K562 (cell line): ENCODE measurements around the gene ADSS2. TPM values are rescaled to one million over a fixed set of nuclear protein-coding genes. Genes with fewer than 3 reads are reported as not detected.

ENCODE experiments used
- CREB1 ChIP-seq, 2 experiments: sonication (generic) in 1 of 2; formaldehyde crosslinking in 1 of 2; IDR thresholded peaks; 2 replicates each; pipeline versions ENCODE4 v1.6.1 to v1.8.0; 2012 to 2022; ENCODE audit warnings: inconsistent platforms in 1 of 2, mild to moderate bottlenecking in 1 of 2, missing genetic modification reagents in 1 of 2, moderate library complexity in 1 of 2
- ETV1 ChIP-seq: fragments of 450-650 bp; conservative IDR thresholded peaks from 2 replicates; pipeline ENCODE4 v1.6.1; 2016; ENCODE audit warnings: missing genetic modification characterization, control low read depth, low read depth, missing compliant biosample characterization
- HCFC1 ChIP-seq: IDR thresholded peaks from 2 replicates; pipeline ENCODE4 v1.6.1; 2012; ENCODE audit warnings: low read depth, low read length, improper control_type of control experiment
- MAFF ChIP-seq: IDR thresholded peaks from 2 replicates; pipeline ENCODE4 v1.6.1; 2012; ENCODE audit warnings: low read length, improper control_type of control experiment
- TCF7 ChIP-seq: sonication (generic); IDR thresholded peaks from 2 replicates; pipeline ENCODE4 v1.6.1; 2016; ENCODE audit warnings: antibody characterized with exemption, borderline replicate concordance
- polyA plus RNA-seq, 8 experiments: library from polyadenylated mRNA; depleted of rRNA in 4 of 8; stranded (reverse) in 5 of 8; unstranded in 3 of 8; fragments of >200 nt; fragmentation: Nextera tagmentation in 2 of 8; fragmentation: Illumina TruSeq in 1 of 8; extraction: Ambion mirVana in 2 of 8; extraction: Trizol in 1 of 8; gene quantifications; 2 replicates each; pipeline versions ENCODE4 v1.2.1 to v1.2.3, GENCODE V29; 2011 to 2014; ENCODE audit warnings: inconsistent platforms in 1 of 8, missing spikeins in 1 of 8
- total RNA-seq, 7 experiments: library from RNA; depleted of rRNA in 6 of 7; stranded (reverse); fragments of >200 nt in 6 of 7; fragmentation: Illumina TruSeq in 2 of 7; extraction: Trizol in 2 of 7; gene quantifications; 2 replicates each; pipeline versions ENCODE4 v1.2.1 to v1.2.3, GENCODE V29; 2011 to 2021; ENCODE audit warnings: low replicate concordance in 1 of 7
- TF ChIP-seq, protein P1 (sequence below): sonication (generic); formaldehyde crosslinking; IDR thresholded peaks from 2 replicates; pipeline ENCODE4 v1.8.0; 2023; ENCODE audit warnings: mild to moderate bottlenecking, missing genetic modification reagents
- TF ChIP-seq, protein P2 (sequence below): sonication (generic); formaldehyde crosslinking; IDR thresholded peaks from 2 replicates; pipeline ENCODE4 v1.8.0; 2022; ENCODE audit warnings: mild to moderate bottlenecking, low read depth, missing genetic modification reagents
- TF ChIP-seq, protein P3 (sequence below): fragments of 450-650 bp; IDR thresholded peaks from 2 replicates; pipeline ENCODE4 v1.7.0; 2016; ENCODE audit warnings: borderline replicate concordance
- TF ChIP-seq, protein P4 (sequence below), 3 experiments: fragments of 200-800 bp in 1 of 3; fragments of 250-450 bp in 1 of 3; fragments of 450-650 bp in 1 of 3; sonication (Bioruptor Pico) in 1 of 3; sonication (Bioruptor generic) in 1 of 3; formaldehyde crosslinking in 1 of 3; IDR thresholded peaks; 2 replicates each; pipeline versions ENCODE4 v1.6.1 to v1.8.0; 2016 to 2022; ENCODE audit warnings: mild to moderate bottlenecking in 2 of 3, missing genetic modification characterization in 2 of 3, missing compliant biosample characterization in 1 of 3, moderate library complexity in 1 of 3
- TF ChIP-seq, protein P5 (sequence below): fragments of 150-350 bp; IDR thresholded peaks from 2 replicates; pipeline ENCODE4 v1.6.1; 2014; ENCODE audit warnings: low read depth, mild to moderate bottlenecking, low read length, borderline replicate concordance

ADSS2 gene
- total and polyA plus RNA-seq, 9 of the 15 experiments (the other 6 are each of a cell fraction or from before 2014, with no cell fraction given), result 8.8 to 63.8 (median 59.4) TPM

DNA sequence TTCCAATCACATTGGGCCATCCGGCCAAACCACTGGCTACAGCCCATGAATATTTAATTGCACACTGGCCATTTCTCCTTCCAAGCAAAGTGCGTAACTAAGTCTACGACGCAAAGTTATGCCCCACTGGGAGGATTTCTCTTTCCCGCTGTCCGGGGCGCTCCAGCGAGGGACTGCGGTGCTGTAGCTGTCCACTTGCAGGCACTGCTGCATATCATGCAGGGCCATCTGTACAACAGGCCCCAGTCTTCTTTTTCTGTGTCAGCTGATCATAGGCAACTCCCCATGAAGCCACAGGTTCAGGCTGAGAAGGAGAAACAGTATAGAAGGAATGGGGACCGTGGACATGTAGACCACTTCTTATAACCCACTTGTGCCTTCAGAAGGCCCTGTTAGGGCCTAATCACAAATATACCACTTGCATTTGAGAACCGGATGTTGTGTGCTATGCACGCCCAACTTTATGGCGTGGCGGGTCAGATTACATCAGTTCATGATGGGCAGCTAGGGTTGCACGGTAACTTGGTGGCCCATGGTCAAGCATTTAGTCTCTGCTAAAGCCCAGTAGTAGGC is 58.0 kb downstream of the ADSS2 start (continued):
- TF ChIP-seq, protein P1, sequence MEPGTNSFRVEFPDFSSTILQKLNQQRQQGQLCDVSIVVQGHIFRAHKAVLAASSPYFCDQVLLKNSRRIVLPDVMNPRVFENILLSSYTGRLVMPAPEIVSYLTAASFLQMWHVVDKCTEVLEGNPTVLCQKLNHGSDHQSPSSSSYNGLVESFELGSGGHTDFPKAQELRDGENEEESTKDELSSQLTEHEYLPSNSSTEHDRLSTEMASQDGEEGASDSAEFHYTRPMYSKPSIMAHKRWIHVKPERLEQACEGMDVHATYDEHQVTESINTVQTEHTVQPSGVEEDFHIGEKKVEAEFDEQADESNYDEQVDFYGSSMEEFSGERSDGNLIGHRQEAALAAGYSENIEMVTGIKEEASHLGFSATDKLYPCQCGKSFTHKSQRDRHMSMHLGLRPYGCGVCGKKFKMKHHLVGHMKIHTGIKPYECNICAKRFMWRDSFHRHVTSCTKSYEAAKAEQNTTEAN, result 0 out of 2 replicates have a peak, but pooled peaks have one; percentile 29
- TF ChIP-seq, protein P2, sequence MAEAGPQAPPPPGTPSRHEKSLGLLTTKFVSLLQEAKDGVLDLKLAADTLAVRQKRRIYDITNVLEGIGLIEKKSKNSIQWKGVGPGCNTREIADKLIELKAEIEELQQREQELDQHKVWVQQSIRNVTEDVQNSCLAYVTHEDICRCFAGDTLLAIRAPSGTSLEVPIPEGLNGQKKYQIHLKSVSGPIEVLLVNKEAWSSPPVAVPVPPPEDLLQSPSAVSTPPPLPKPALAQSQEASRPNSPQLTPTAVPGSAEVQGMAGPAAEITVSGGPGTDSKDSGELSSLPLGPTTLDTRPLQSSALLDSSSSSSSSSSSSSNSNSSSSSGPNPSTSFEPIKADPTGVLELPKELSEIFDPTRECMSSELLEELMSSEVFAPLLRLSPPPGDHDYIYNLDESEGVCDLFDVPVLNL (CRISPR knock-in tag), result 0 out of 2 replicates have a peak, but pooled peaks have one; percentile 30
- TF ChIP-seq TCF7 (no peak), MAFF (no peak), HCFC1 (peak; percentile 40; the same call in 1 of the 2 replicates), CREB1 (IDR thresholded peaks at IDR 0.05) (peak; percentile 3; the same call in 1 of the 2 replicates), CREB1 (CRISPR knock-in tag; IDR thresholded peaks at IDR 0.05) (no peak; the same call in 1 of the 2 replicates), ETV1 (tag) (peak; percentile 94)
- TF ChIP-seq, protein P3, sequence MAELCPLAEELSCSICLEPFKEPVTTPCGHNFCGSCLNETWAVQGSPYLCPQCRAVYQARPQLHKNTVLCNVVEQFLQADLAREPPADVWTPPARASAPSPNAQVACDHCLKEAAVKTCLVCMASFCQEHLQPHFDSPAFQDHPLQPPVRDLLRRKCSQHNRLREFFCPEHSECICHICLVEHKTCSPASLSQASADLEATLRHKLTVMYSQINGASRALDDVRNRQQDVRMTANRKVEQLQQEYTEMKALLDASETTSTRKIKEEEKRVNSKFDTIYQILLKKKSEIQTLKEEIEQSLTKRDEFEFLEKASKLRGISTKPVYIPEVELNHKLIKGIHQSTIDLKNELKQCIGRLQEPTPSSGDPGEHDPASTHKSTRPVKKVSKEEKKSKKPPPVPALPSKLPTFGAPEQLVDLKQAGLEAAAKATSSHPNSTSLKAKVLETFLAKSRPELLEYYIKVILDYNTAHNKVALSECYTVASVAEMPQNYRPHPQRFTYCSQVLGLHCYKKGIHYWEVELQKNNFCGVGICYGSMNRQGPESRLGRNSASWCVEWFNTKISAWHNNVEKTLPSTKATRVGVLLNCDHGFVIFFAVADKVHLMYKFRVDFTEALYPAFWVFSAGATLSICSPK, result no peak
- TF ChIP-seq, protein P4, sequence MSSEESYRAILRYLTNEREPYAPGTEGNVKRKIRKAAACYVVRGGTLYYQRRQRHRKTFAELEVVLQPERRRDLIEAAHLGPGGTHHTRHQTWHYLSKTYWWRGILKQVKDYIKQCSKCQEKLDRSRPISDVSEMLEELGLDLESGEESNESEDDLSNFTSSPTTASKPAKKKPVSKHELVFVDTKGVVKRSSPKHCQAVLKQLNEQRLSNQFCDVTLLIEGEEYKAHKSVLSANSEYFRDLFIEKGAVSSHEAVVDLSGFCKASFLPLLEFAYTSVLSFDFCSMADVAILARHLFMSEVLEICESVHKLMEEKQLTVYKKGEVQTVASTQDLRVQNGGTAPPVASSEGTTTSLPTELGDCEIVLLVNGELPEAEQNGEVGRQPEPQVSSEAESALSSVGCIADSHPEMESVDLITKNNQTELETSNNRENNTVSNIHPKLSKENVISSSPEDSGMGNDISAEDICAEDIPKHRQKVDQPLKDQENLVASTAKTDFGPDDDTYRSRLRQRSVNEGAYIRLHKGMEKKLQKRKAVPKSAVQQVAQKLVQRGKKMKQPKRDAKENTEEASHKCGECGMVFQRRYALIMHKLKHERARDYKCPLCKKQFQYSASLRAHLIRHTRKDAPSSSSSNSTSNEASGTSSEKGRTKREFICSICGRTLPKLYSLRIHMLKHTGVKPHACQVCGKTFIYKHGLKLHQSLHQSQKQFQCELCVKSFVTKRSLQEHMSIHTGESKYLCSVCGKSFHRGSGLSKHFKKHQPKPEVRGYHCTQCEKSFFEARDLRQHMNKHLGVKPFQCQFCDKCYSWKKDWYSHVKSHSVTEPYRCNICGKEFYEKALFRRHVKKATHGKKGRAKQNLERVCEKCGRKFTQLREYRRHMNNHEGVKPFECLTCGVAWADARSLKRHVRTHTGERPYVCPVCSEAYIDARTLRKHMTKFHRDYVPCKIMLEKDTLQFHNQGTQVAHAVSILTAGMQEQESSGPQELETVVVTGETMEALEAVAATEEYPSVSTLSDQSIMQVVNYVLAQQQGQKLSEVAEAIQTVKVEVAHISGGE (CRISPR knock-in tag; IDR thresholded peaks at IDR 0.05), result peak in 1 of 3 experiments; percentile 19; a peak in 2 of 6 replicates
- TF ChIP-seq, protein P5, sequence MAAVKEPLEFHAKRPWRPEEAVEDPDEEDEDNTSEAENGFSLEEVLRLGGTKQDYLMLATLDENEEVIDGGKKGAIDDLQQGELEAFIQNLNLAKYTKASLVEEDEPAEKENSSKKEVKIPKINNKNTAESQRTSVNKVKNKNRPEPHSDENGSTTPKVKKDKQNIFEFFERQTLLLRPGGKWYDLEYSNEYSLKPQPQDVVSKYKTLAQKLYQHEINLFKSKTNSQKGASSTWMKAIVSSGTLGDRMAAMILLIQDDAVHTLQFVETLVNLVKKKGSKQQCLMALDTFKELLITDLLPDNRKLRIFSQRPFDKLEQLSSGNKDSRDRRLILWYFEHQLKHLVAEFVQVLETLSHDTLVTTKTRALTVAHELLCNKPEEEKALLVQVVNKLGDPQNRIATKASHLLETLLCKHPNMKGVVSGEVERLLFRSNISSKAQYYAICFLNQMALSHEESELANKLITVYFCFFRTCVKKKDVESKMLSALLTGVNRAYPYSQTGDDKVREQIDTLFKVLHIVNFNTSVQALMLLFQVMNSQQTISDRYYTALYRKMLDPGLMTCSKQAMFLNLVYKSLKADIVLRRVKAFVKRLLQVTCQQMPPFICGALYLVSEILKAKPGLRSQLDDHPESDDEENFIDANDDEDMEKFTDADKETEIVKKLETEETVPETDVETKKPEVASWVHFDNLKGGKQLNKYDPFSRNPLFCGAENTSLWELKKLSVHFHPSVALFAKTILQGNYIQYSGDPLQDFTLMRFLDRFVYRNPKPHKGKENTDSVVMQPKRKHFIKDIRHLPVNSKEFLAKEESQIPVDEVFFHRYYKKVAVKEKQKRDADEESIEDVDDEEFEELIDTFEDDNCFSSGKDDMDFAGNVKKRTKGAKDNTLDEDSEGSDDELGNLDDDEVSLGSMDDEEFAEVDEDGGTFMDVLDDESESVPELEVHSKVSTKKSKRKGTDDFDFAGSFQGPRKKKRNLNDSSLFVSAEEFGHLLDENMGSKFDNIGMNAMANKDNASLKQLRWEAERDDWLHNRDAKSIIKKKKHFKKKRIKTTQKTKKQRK, result no peak
